IPS-NIHi7 (cell line): ENCODE measurements around the gene IL1RL2.

Source experiments
- DNase-seq: peaks from one replicate; pipeline ENCODE4 v3.0.0; 2012; ENCODE audit warnings: mixed read lengths; ENCODE audit errors: extremely low spot score

The IL1RL2 gene

GRCh38 chr2:102238778-102239177 is 52.0 kb downstream of the IL1RL2 start:
- DNase-seq, result no peak

GRCh38 chr2:102239344-102239743 is 52.5 kb downstream of the IL1RL2 start:
- no peak for DNase-seq

- DNase-seq, result peak; percentile 87
These were observed 54.0 kb downstream of the IL1RL2 start for GRCh38 chr2:102240640-102241370.

GRCh38 chr2:102241616-102242305 is 54.9 kb downstream of the IL1RL2 start:
- DNase-seq, result no peak

- DNase-seq, result no peak
These were observed 58.7 kb downstream of the IL1RL2 start for GRCh38 chr2:102245266-102246151.

GRCh38 chr2:102250278-102250821 is 63.5 kb downstream of the IL1RL2 start:
- no peak for DNase-seq

- peak; percentile 82 for DNase-seq
These were observed 64.4 kb downstream of the IL1RL2 start for GRCh38 chr2:102251042-102251848.

GRCh38 chr2:102251849-102252203 is 65.0 kb downstream of the IL1RL2 start:
- DNase-seq, result no peak

- DNase-seq, result no peak
These were observed 65.4 kb downstream of the IL1RL2 start for GRCh38 chr2:102252236-102252635.

GRCh38 chr2:102253140-102253752 is 66.4 kb downstream of the IL1RL2 start:
- no peak for DNase-seq

- DNase-seq, result no peak
These were observed 66.9 kb downstream of the IL1RL2 start for GRCh38 chr2:102253753-102254150.

- DNase-seq, result no peak
These were observed 69.5 kb downstream of the IL1RL2 start for GRCh38 chr2:102256276-102256675.

- DNase-seq, result no peak
These were observed 70.1 kb downstream of the IL1RL2 start for GRCh38 chr2:102256874-102257462.

GRCh38 chr2:102258025-102258385 is 71.2 kb downstream of the IL1RL2 start:
- DNase-seq, result no peak

- DNase-seq, result no peak
These were observed 71.7 kb downstream of the IL1RL2 start for GRCh38 chr2:102258386-102259074.

GRCh38 chr2:102261467-102262135 is 74.8 kb downstream of the IL1RL2 start:
- DNase-seq, result no peak

GRCh38 chr2:102262216-102263129 is 75.7 kb downstream of the IL1RL2 start:
- DNase-seq, result no peak

- DNase-seq, result no peak
These were observed 78.1 kb downstream of the IL1RL2 start for GRCh38 chr2:102264952-102265351.
